ENCODE results near the gene GAD2. TPM values are rescaled to one million over a fixed set of nuclear protein-coding genes. Genes with fewer than 3 reads are reported as not detected.
A peak's percentile ranks its signal among the peaks of the same experiment; 100 is the strongest.

The GAD2 gene
- total and polyA plus RNA-seq, 2 donors from 2014 or later = not detected

DNA sequence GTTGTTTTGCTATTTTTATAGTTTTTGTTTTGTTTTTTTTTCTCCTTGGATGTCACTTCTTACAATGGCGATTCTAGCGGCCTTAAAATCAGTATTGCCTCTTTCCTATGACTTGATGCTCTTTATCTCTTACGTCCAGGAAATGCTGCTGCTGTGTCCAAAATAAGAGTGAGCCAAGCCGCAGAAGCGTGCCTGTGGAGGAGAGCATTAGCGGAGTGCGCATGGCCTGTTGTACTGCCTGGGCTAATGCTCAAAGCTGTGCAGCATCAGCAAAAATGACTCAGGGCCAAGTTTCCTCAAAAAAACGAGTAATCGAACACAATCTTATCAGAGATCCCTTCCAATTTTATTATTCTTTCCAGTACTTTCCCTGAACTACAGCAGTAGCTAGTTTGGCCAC, 18.5 kb upstream of the GAD2 start:
- Histone ChIP-seq H3K36me3 (ENCODE audit: control insufficient read depth in 2 of 3, insufficient read depth in 3 of 3, low read length in 3 of 3) (no peaks in the 10 kb centered on the region), H3K9me3 (ENCODE audit: control insufficient read depth in 2 of 3, insufficient read depth in 1 of 3, low read length in 3 of 3) (no peaks in the 10 kb centered on the region), H3K4me1 (ENCODE audit: control insufficient read depth in 2 of 3, insufficient read depth in 2 of 3, low read depth in 1 of 3, low read length in 3 of 3) (no peaks in the 10 kb centered on the region), H3K4me3 (ENCODE audit: low read length in 3 of 3) (no peak overlapping the region), H3K27me3 (ENCODE audit: control insufficient read depth, insufficient read depth, low read length) (no peaks in the 10 kb centered on the region), H3K27ac (ENCODE audit: low read depth in 2 of 2, low read length in 2 of 2) (no peak overlapping the region), H3K9ac (ENCODE audit: low read length in 3 of 3) (no peak overlapping the region)
- intact Hi-C loops (cut with DNase I) = no loop called here
- FAIRE-seq (no peak), DNase-seq (no peak)
- TF ChIP-seq, protein P1, sequence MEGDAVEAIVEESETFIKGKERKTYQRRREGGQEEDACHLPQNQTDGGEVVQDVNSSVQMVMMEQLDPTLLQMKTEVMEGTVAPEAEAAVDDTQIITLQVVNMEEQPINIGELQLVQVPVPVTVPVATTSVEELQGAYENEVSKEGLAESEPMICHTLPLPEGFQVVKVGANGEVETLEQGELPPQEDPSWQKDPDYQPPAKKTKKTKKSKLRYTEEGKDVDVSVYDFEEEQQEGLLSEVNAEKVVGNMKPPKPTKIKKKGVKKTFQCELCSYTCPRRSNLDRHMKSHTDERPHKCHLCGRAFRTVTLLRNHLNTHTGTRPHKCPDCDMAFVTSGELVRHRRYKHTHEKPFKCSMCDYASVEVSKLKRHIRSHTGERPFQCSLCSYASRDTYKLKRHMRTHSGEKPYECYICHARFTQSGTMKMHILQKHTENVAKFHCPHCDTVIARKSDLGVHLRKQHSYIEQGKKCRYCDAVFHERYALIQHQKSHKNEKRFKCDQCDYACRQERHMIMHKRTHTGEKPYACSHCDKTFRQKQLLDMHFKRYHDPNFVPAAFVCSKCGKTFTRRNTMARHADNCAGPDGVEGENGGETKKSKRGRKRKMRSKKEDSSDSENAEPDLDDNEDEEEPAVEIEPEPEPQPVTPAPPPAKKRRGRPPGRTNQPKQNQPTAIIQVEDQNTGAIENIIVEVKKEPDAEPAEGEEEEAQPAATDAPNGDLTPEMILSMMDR (IDR thresholded peaks at IDR 0.05; ENCODE audit: borderline replicate concordance, extremely low read depth, insufficient read depth) = no peak

DNA sequence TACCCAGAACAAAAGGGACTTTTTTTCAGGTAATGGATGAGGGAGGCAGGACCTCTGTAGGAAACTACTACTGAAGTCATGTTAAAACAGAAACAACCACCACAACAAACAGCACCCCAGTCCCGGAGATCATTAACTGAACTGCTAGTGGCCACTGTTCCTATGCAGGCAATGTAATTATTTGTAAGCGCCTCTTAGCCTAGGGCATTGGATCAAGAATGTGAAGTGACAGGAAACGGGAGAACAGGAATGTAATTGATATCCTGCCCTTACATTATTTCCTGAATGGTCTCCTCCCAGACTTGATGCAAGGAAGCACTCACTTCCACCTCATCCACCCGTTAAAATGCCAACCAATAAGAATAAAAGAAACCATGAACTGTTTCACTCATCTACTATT, 16.7 kb upstream of the GAD2 start:
- Histone ChIP-seq H3K9ac (ENCODE audit: low read length in 3 of 3) (no peak overlapping the region), H3K9me3 (ENCODE audit: control insufficient read depth in 2 of 3, insufficient read depth in 1 of 3, low read length in 3 of 3) (no peaks in the 10 kb centered on the region), H3K4me1 (ENCODE audit: control insufficient read depth in 2 of 3, insufficient read depth in 2 of 3, low read depth in 1 of 3, low read length in 3 of 3) (no peaks in the 10 kb centered on the region), H3K4me3 (ENCODE audit: low read length in 3 of 3) (no peak overlapping the region), H3K36me3 (ENCODE audit: control insufficient read depth in 2 of 3, insufficient read depth in 3 of 3, low read length in 3 of 3) (no peaks in the 10 kb centered on the region), H3K27me3 (ENCODE audit: control insufficient read depth, insufficient read depth, low read length) (no peaks in the 10 kb centered on the region), H3K27ac (ENCODE audit: low read depth in 2 of 2, low read length in 2 of 2) (no peak overlapping the region)
- intact Hi-C loops (cut with DNase I) = no loop called here
- FAIRE-seq = no peak
- TF ChIP-seq, protein P1 (IDR thresholded peaks at IDR 0.05; ENCODE audit: borderline replicate concordance, extremely low read depth, insufficient read depth) = no peak
- peak in 3 of 5 donors; percentile 44 to 67 (median 64) for DNase-seq

DNA sequence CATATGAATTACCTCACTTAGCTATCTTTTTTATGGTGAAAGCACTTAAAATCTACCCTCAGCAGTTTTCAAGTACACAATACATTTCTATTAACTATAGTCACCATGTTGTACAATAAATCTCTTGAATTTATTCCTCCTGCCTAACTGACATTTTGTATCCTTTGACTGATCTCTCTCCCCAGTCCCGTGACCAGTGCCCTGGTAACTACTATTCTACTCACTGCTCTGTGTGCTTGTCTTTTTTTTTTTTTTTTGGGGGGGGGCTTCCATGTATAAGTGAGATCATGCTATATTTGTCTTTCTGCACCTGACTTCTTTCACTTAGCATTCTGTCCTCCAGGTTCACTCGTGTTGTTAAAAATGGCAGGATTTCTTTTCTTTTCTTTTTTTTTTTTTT, 11.4 kb upstream of the GAD2 start:
- H3K9ac ChIP-seq (ENCODE audit: low read length in 3 of 3) = no peak overlapping the region
- H3K4me3 ChIP-seq (ENCODE audit: low read length in 3 of 3) = no peak overlapping the region
- intact Hi-C loops (cut with DNase I) = no loop called here
- no peaks in the 10 kb centered on the region for H3K36me3 ChIP-seq (ENCODE audit: control insufficient read depth in 2 of 3, insufficient read depth in 3 of 3, low read length in 3 of 3)
- no peak for DNase-seq
- H3K27ac ChIP-seq (ENCODE audit: low read depth in 2 of 2, low read length in 2 of 2) = no peak overlapping the region
- H3K4me1 ChIP-seq (ENCODE audit: control insufficient read depth in 2 of 3, insufficient read depth in 2 of 3, low read depth in 1 of 3, low read length in 3 of 3) = no peaks in the 10 kb centered on the region
- H3K9me3 ChIP-seq (ENCODE audit: control insufficient read depth in 2 of 3, insufficient read depth in 1 of 3, low read length in 3 of 3) = no peaks in the 10 kb centered on the region
- no peaks in the 10 kb centered on the region for H3K27me3 ChIP-seq (ENCODE audit: control insufficient read depth, insufficient read depth, low read length)
- TF ChIP-seq, protein P1 (IDR thresholded peaks at IDR 0.05; ENCODE audit: borderline replicate concordance, extremely low read depth, insufficient read depth) = no peak
- FAIRE-seq = no peak

DNA sequence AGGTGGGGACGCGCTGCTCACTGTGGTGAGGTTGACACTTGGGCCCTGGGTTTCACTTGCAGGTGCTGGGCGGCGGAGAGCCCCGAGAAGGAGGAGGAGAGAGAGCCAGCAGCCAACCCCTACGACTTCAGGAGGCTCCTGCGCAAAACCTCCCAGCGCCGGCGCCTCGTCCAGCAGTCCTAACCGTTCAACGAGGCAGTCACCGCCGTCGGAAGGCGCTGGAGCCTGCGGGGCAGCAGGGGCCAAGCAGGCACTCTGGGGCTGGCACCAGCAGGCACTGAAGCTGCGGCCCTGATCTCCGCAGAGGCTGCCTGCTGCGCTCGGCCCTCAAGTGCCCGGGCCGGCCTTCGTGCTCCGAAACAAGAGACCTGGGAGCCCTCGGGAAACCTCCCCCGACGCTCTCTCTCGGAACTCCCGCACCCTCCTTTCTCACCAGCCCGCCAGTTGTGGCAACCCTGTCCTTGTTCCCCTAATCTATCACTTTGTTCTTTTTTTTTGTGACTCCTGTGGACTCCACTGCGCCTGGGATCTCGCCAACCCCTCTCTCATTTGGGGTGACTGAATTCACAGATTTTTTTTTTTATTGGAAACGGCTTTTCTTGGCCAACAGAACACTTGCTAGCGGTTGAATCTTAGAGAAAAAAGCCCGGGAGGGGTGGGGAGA, 4.7 kb upstream of the GAD2 start:
- intact Hi-C loops (cut with DNase I) = no loop called here
- TF ChIP-seq, protein P1 (IDR thresholded peaks at IDR 0.05; ENCODE audit: borderline replicate concordance, extremely low read depth, insufficient read depth) = no peak
- DNase-seq (peak in 4 of 5 donors; percentile 38 to 60 (median 46)), FAIRE-seq (no peak)
- Histone ChIP-seq H3K4me1 (ENCODE audit: control insufficient read depth in 2 of 3, insufficient read depth in 2 of 3, low read depth in 1 of 3, low read length in 3 of 3) (peaks cover 0 to 4% (median 0%) of the 10 kb centered on the region in 3 donors), H3K4me3 (ENCODE audit: low read length in 3 of 3) (no peak overlapping the region), H3K9ac (ENCODE audit: low read length in 3 of 3) (no peak overlapping the region), H3K27ac (ENCODE audit: low read depth in 2 of 2, low read length in 2 of 2) (no peak overlapping the region), H3K9me3 (ENCODE audit: control insufficient read depth in 2 of 3, insufficient read depth in 1 of 3, low read length in 3 of 3) (no peaks in the 10 kb centered on the region), H3K27me3 (ENCODE audit: control insufficient read depth, insufficient read depth, low read length) (peaks cover 33% of the 10 kb centered on the region), H3K36me3 (ENCODE audit: control insufficient read depth in 2 of 3, insufficient read depth in 3 of 3, low read length in 3 of 3) (no peaks in the 10 kb centered on the region)

All from kidney (tissue), 14 donors.